IPS-18a (cell line): Measurements from ENCODE around the gene KCNJ15.

Experiments used
- H3K27ac ChIP-seq: one replicate; pipeline ENCODE4 v1.5.1; 2013; ENCODE audit warnings: low read length
- H3K27me3 ChIP-seq: one replicate; pipeline ENCODE4 v1.6.1; 2013; ENCODE audit warnings: mild to moderate bottlenecking, low read length; ENCODE audit not compliant: control insufficient read depth, insufficient read depth
- H3K36me3 ChIP-seq: one replicate; pipeline ENCODE4 v1.6.1; 2013; ENCODE audit warnings: low read depth, low read length; ENCODE audit not compliant: control insufficient read depth
- H3K4me1 ChIP-seq: one replicate; pipeline ENCODE4 v1.6.1; 2013; ENCODE audit warnings: low read depth, low read length; ENCODE audit not compliant: control insufficient read depth
- H3K4me3 ChIP-seq: one replicate; pipeline ENCODE4 v1.5.1; 2013; ENCODE audit warnings: low read length
- H3K9ac ChIP-seq: one replicate; pipeline ENCODE4 v1.6.1; 2013; ENCODE audit warnings: mild to moderate bottlenecking, low read length, moderate library complexity
- H3K9me3 ChIP-seq: one replicate; pipeline ENCODE4 v1.6.1; 2013; ENCODE audit warnings: low read depth, low read length; ENCODE audit not compliant: control insufficient read depth

Gene KCNJ15

GRCh38 chr21:38269576-38269936 lies 12.8 kb downstream of the KCNJ15 start:
- Histone ChIP-seq H3K36me3 (no peaks in the 10 kb centered on the region), H3K27ac (no peak overlapping the region)

GRCh38 chr21:38272215-38272614 lies 15.4 kb downstream of the KCNJ15 start:
- no peaks in the 10 kb centered on the region for H3K27me3 ChIP-seq
- no peak overlapping the region for H3K9ac ChIP-seq
- no peak overlapping the region for H3K4me3 ChIP-seq
- no peaks in the 10 kb centered on the region for H3K36me3 ChIP-seq
- no peak overlapping the region for H3K27ac ChIP-seq
- H3K4me1 ChIP-seq = peaks cover 7% of the 10 kb centered on the region
- H3K9me3 ChIP-seq = no peaks in the 10 kb centered on the region

More at GRCh38 chr21:38269576-38269936, 12.8 kb downstream of the KCNJ15 start:
- Histone ChIP-seq H3K27me3 (no peaks in the 10 kb centered on the region), H3K9ac (no peak overlapping the region), H3K4me3 (no peak overlapping the region), H3K4me1 (peaks cover 7% of the 10 kb centered on the region), H3K9me3 (no peaks in the 10 kb centered on the region)

GRCh38 chr21:38273745-38274542 lies 17.2 kb downstream of the KCNJ15 start:
- Histone ChIP-seq H3K27ac (no peak overlapping the region), H3K27me3 (no peaks in the 10 kb centered on the region), H3K9me3 (no peaks in the 10 kb centered on the region)

GRCh38 chr21:38277501-38278131 lies 20.8 kb downstream of the KCNJ15 start:
- Histone ChIP-seq H3K9me3 (no peaks in the 10 kb centered on the region), H3K36me3 (no peaks in the 10 kb centered on the region), H3K27me3 (no peaks in the 10 kb centered on the region), H3K4me1 (no peaks in the 10 kb centered on the region), H3K9ac (no peak overlapping the region), H3K4me3 (no peak overlapping the region), H3K27ac (no peak overlapping the region)

More at GRCh38 chr21:38273745-38274542, 17.2 kb downstream of the KCNJ15 start:
- Histone ChIP-seq H3K36me3 (no peaks in the 10 kb centered on the region), H3K4me1 (peaks cover 7% of the 10 kb centered on the region), H3K9ac (no peak overlapping the region), H3K4me3 (no peak overlapping the region)

- Histone ChIP-seq H3K9me3 (no peaks in the 10 kb centered on the region), H3K4me1 (no peaks in the 10 kb centered on the region), H3K4me3 (no peak overlapping the region), H3K27me3 (no peaks in the 10 kb centered on the region), H3K9ac (no peak overlapping the region), H3K27ac (no peak overlapping the region), H3K36me3 (no peaks in the 10 kb centered on the region)
Observed at GRCh38 chr21:38280454-38280853, 23.7 kb downstream of the KCNJ15 start.

- Histone ChIP-seq H3K36me3 (no peaks in the 10 kb centered on the region), H3K27ac (no peak overlapping the region), H3K27me3 (no peaks in the 10 kb centered on the region), H3K9ac (no peak overlapping the region), H3K9me3 (no peaks in the 10 kb centered on the region), H3K4me3 (no peak overlapping the region), H3K4me1 (no peaks in the 10 kb centered on the region)
Observed at GRCh38 chr21:38280867-38281266, 24.1 kb downstream of the KCNJ15 start.

- Histone ChIP-seq H3K4me1 (no peaks in the 10 kb centered on the region), H3K36me3 (no peaks in the 10 kb centered on the region), H3K27me3 (no peaks in the 10 kb centered on the region), H3K9ac (no peak overlapping the region), H3K27ac (no peak overlapping the region), H3K9me3 (no peaks in the 10 kb centered on the region), H3K4me3 (no peak overlapping the region)
Observed at GRCh38 chr21:38282921-38283320, 26.1 kb downstream of the KCNJ15 start.

GRCh38 chr21:38284216-38284615 lies 27.4 kb downstream of the KCNJ15 start:
- Histone ChIP-seq H3K4me1 (no peaks in the 10 kb centered on the region), H3K4me3 (no peak overlapping the region), H3K9me3 (no peaks in the 10 kb centered on the region), H3K9ac (no peak overlapping the region), H3K36me3 (no peaks in the 10 kb centered on the region), H3K27ac (no peak overlapping the region), H3K27me3 (no peaks in the 10 kb centered on the region)

GRCh38 chr21:38286739-38287471 lies 30.1 kb downstream of the KCNJ15 start:
- no peaks in the 10 kb centered on the region for H3K36me3 ChIP-seq
- H3K4me1 ChIP-seq = peaks cover 9% of the 10 kb centered on the region
- H3K9me3 ChIP-seq = no peaks in the 10 kb centered on the region
- no peaks in the 10 kb centered on the region for H3K27me3 ChIP-seq
- no peak overlapping the region for H3K9ac ChIP-seq
- H3K27ac ChIP-seq = no peak overlapping the region
- no peak overlapping the region for H3K4me3 ChIP-seq

GRCh38 chr21:38287476-38287875 lies 30.7 kb downstream of the KCNJ15 start:
- Histone ChIP-seq H3K27ac (no peak overlapping the region), H3K27me3 (no peaks in the 10 kb centered on the region), H3K36me3 (no peaks in the 10 kb centered on the region), H3K9ac (no peak overlapping the region), H3K4me3 (no peak overlapping the region), H3K9me3 (no peaks in the 10 kb centered on the region), H3K4me1 (peaks cover 9% of the 10 kb centered on the region)

- H3K9me3 ChIP-seq = no peaks in the 10 kb centered on the region
- peaks cover 9% of the 10 kb centered on the region for H3K4me1 ChIP-seq
- H3K4me3 ChIP-seq = no peak overlapping the region
- no peak overlapping the region for H3K9ac ChIP-seq
- H3K27me3 ChIP-seq = no peaks in the 10 kb centered on the region
- no peaks in the 10 kb centered on the region for H3K36me3 ChIP-seq
- H3K27ac ChIP-seq = no peak overlapping the region
Observed at GRCh38 chr21:38289705-38290485, 33.1 kb downstream of the KCNJ15 start.
